ENCODE data around the gene ATP6V1F.

Gene ATP6V1F

GRCh38 chr7:128838109-128838779 lies 24.4 kb upstream of the ATP6V1F start:
- H3K36me3 ChIP-seq, result no peaks in the 10 kb centered on the region
- no peak for TF ChIP-seq CTCF (IDR thresholded peaks at IDR 0.05; ENCODE audit: low read depth, low read length)
- no peak overlapping the region for H3K4me3 ChIP-seq (ENCODE audit: low read depth, low read length)
- no peaks in the 10 kb centered on the region for H3K27me3 ChIP-seq (ENCODE audit: insufficient read depth, low read depth, severe bottlenecking)
- H3K9me3 ChIP-seq (ENCODE audit: severe bottlenecking), result no peaks in the 10 kb centered on the region
- H3K27ac ChIP-seq, result no peak overlapping the region
- no peak for DNase-seq

GRCh38 chr7:128838981-128839731 lies 23.5 kb upstream of the ATP6V1F start:
- TF ChIP-seq CTCF (IDR thresholded peaks at IDR 0.05; ENCODE audit: low read depth, low read length), result no peak
- Histone ChIP-seq H3K27me3 (ENCODE audit: insufficient read depth, low read depth, severe bottlenecking) (no peaks in the 10 kb centered on the region), H3K9me3 (ENCODE audit: severe bottlenecking) (no peaks in the 10 kb centered on the region), H3K27ac (no peak overlapping the region), H3K4me3 (ENCODE audit: low read depth, low read length) (no peak overlapping the region), H3K36me3 (no peaks in the 10 kb centered on the region)
- no peak for DNase-seq

GRCh38 chr7:128839751-128840177 lies 22.9 kb upstream of the ATP6V1F start:
- no peaks in the 10 kb centered on the region for H3K36me3 ChIP-seq
- no peak for TF ChIP-seq CTCF (IDR thresholded peaks at IDR 0.05; ENCODE audit: low read depth, low read length)
- H3K27ac ChIP-seq, result no peak overlapping the region
- DNase-seq, result no peak
- no peak overlapping the region for H3K4me3 ChIP-seq (ENCODE audit: low read depth, low read length)
- H3K9me3 ChIP-seq (ENCODE audit: severe bottlenecking), result no peaks in the 10 kb centered on the region
- H3K27me3 ChIP-seq (ENCODE audit: insufficient read depth, low read depth, severe bottlenecking), result no peaks in the 10 kb centered on the region

GRCh38 chr7:128840326-128841170 lies 22.1 kb upstream of the ATP6V1F start:
- DNase-seq, result no peak
- no peak for TF ChIP-seq CTCF (IDR thresholded peaks at IDR 0.05; ENCODE audit: low read depth, low read length)
- no peaks in the 10 kb centered on the region for H3K9me3 ChIP-seq (ENCODE audit: severe bottlenecking)
- no peak overlapping the region for H3K27ac ChIP-seq
- H3K27me3 ChIP-seq (ENCODE audit: insufficient read depth, low read depth, severe bottlenecking), result no peaks in the 10 kb centered on the region
- H3K36me3 ChIP-seq, result no peaks in the 10 kb centered on the region
- no peak overlapping the region for H3K4me3 ChIP-seq (ENCODE audit: low read depth, low read length)

- Histone ChIP-seq H3K4me3 (ENCODE audit: low read depth, low read length) (no peak overlapping the region), H3K36me3 (no peaks in the 10 kb centered on the region), H3K27me3 (ENCODE audit: insufficient read depth, low read depth, severe bottlenecking) (no peaks in the 10 kb centered on the region), H3K27ac (no peak overlapping the region), H3K9me3 (ENCODE audit: severe bottlenecking) (no peaks in the 10 kb centered on the region)
- no peak for DNase-seq
- no peak for TF ChIP-seq CTCF (IDR thresholded peaks at IDR 0.05; ENCODE audit: low read depth, low read length)
Measured at GRCh38 chr7:128841171-128841690, 21.4 kb upstream of the ATP6V1F start.

Data from WERI-Rb-1 (cell line).